SK-N-SH treated with all-trans-retinoic acid at 6 μM for 48 hours (cell line): Measurements from ENCODE around the gene IQSEC1.

Experiments
- ARNTL ChIP-seq: fragments of 450-650 bp; formaldehyde crosslinking; IDR thresholded peaks from 2 replicates; pipeline ENCODE4 v1.5.0; 2020; ENCODE audit warnings: low read depth, mild to moderate bottlenecking, moderate library complexity, borderline replicate concordance
- CREB5 ChIP-seq: fragments of 250-450 bp; sonication (Bioruptor Pico); IDR thresholded peaks from 2 replicates; pipeline ENCODE4 v1.5.1; 2020; ENCODE audit warnings: low read depth, mild to moderate bottlenecking, moderate library complexity
- ISL1 ChIP-seq: fragments of 250-450 bp; sonication (Bioruptor Pico); IDR thresholded peaks from 2 replicates; pipeline ENCODE4 v2.1.2; 2022; ENCODE audit warnings: mild to moderate bottlenecking, moderate library complexity
- PATZ1 ChIP-seq: fragments of 250-450 bp; sonication (Bioruptor Pico); IDR thresholded peaks from 2 replicates; pipeline ENCODE4 v1.8.0; 2020; ENCODE audit warnings: mild to moderate bottlenecking, moderate library complexity, borderline replicate concordance
- SNAI2 ChIP-seq: fragments of 250-450 bp; sonication (Bioruptor Pico); IDR thresholded peaks from 2 replicates; pipeline ENCODE4 v1.5.0; 2020; ENCODE audit warnings: mild to moderate bottlenecking, moderate library complexity
- TOX ChIP-seq: fragments of 250-450 bp; sonication (Bioruptor Pico); IDR thresholded peaks from 2 replicates; pipeline ENCODE4 v1.8.0; 2021; ENCODE audit warnings: mild to moderate bottlenecking, moderate library complexity, borderline replicate concordance
- TSHZ2 ChIP-seq: fragments of 250-450 bp; sonication (Bioruptor Pico); IDR thresholded peaks from 2 replicates; pipeline ENCODE4 v1.5.0; 2020; ENCODE audit warnings: mild to moderate bottlenecking, moderate library complexity

- TF ChIP-seq CREB5 (no peak), TSHZ2 (CRISPR knock-in tag) (no peak), ISL1 (CRISPR knock-in tag) (no peak), PATZ1 (CRISPR knock-in tag) (no peak), SNAI2 (CRISPR knock-in tag) (no peak), TOX (CRISPR knock-in tag) (no peak), ARNTL (no peak)
These were observed 112.1 kb downstream of the IQSEC1 start for GRCh38 chr3:12961007-12961696.
